ENCODE results near the gene MOB3A. TPM values are rescaled to one million over a fixed set of nuclear protein-coding genes. Genes with fewer than 3 reads are reported as not detected.
"Not testable (repeated sequence)": the region's sequence is repeated elsewhere in the genome, so short reads cannot be mapped to it uniquely, and the experiment has no call there.

MOB3A gene
- total RNA-seq, 1 donor from 2014 or later, result 6.0 TPM

GRCh38 chr19:2132731-2133490, 36.8 kb upstream of the MOB3A start:
- Mint-ChIP-seq H3K27me3 (ENCODE audit: insufficient read depth, low read depth) (no peaks in the 10 kb centered on the region), H3K36me3 (peaks cover 10% of the 10 kb centered on the region), H3K4me3 (no peak overlapping the region), H3K9me3 (no peaks in the 10 kb centered on the region), H3K27ac (peak overlapping the region; percentile 26), H3K4me1 (no peaks in the 10 kb centered on the region)
- Histone ChIP-seq H3K79me2 (ENCODE audit: low read depth) (peaks cover 31% of the 10 kb centered on the region), H3K27me3 (no peaks in the 10 kb centered on the region), H2AFZ (replicated peaks) (no peak overlapping the region), H3K4me2 (no peak overlapping the region), H3F3A (ENCODE audit: low read depth) (no peaks in the 10 kb centered on the region), H3K9ac (no peak overlapping the region), H3K36me3 (no peaks in the 10 kb centered on the region), H3K9me3 (ENCODE audit: low read depth) (no peaks in the 10 kb centered on the region), H3K27ac (no peak overlapping the region), H3K4me3 (no peak overlapping the region), H4K20me1 (ENCODE audit: low read depth) (peaks cover 52% of the 10 kb centered on the region), H3K4me1 (no peaks in the 10 kb centered on the region)
- no peak for TF ChIP-seq EZH2phosphoT487 (IDR thresholded peaks at IDR 0.05)
- no peak for DNase-seq (ENCODE audit: low spot score)

GRCh38 chr19:2132191-2132590, 36.1 kb upstream of the MOB3A start:
- Histone ChIP-seq H3K9ac (no peak overlapping the region), H2AFZ (replicated peaks) (no peak overlapping the region), H3K27me3 (no peaks in the 10 kb centered on the region), H4K20me1 (ENCODE audit: low read depth) (peaks cover 48% of the 10 kb centered on the region), H3K9me3 (ENCODE audit: low read depth) (no peaks in the 10 kb centered on the region), H3K27ac (no peak overlapping the region), H3K79me2 (ENCODE audit: low read depth) (peaks cover 25% of the 10 kb centered on the region), H3K4me2 (no peak overlapping the region), H3K36me3 (no peaks in the 10 kb centered on the region), H3K4me1 (no peaks in the 10 kb centered on the region), H3K4me3 (no peak overlapping the region), H3F3A (ENCODE audit: low read depth) (no peaks in the 10 kb centered on the region)
- no peak for TF ChIP-seq EZH2 (IDR thresholded peaks at IDR 0.05)
- TF ChIP-seq CTCF (IDR thresholded peaks at IDR 0.05), result no peak
- TF ChIP-seq EZH2phosphoT487 (IDR thresholded peaks at IDR 0.05), result no peak
- H3K27ac Mint-ChIP-seq, result no peak overlapping the region
- H3K9me3 Mint-ChIP-seq, result no peaks in the 10 kb centered on the region
- no peak for DNase-seq (ENCODE audit: low spot score)
- peaks cover 8% of the 10 kb centered on the region for H3K36me3 Mint-ChIP-seq
- H3K27me3 Mint-ChIP-seq (ENCODE audit: insufficient read depth, low read depth), result no peaks in the 10 kb centered on the region
- H3K4me1 Mint-ChIP-seq, result no peaks in the 10 kb centered on the region
- no peak overlapping the region for H3K4me3 Mint-ChIP-seq

GRCh38 chr19:2131012-2131975, 35.2 kb upstream of the MOB3A start:
- H3K9me3 Mint-ChIP-seq; H3K9ac ChIP-seq; H3K27ac ChIP-seq; H2AFZ ChIP-seq (replicated peaks); H3K4me2 ChIP-seq; H3K36me3 ChIP-seq; H3F3A ChIP-seq (ENCODE audit: low read depth); H3K27me3 Mint-ChIP-seq (ENCODE audit: insufficient read depth, low read depth); H3K4me3 ChIP-seq; H3K4me1 ChIP-seq; H3K4me3 Mint-ChIP-seq; DNase-seq (ENCODE audit: low spot score); H3K27ac Mint-ChIP-seq; H3K4me1 Mint-ChIP-seq; H3K36me3 Mint-ChIP-seq; H3K27me3 ChIP-seq; H3K9me3 ChIP-seq (ENCODE audit: low read depth): not testable (repeated sequence)
- Histone ChIP-seq H3K79me2 (ENCODE audit: low read depth) (peaks cover 25% of the 10 kb centered on the region), H4K20me1 (ENCODE audit: low read depth) (peaks cover 48% of the 10 kb centered on the region)

GRCh38 chr19:2129892-2130770, 34.0 kb upstream of the MOB3A start:
- Histone ChIP-seq H3K9me3 (ENCODE audit: low read depth) (no peaks in the 10 kb centered on the region), H2AFZ (replicated peaks) (no peak overlapping the region), H3K79me2 (ENCODE audit: low read depth) (peaks cover 25% of the 10 kb centered on the region), H4K20me1 (ENCODE audit: low read depth) (peaks cover 48% of the 10 kb centered on the region), H3K27me3 (no peaks in the 10 kb centered on the region), H3F3A (ENCODE audit: low read depth) (no peaks in the 10 kb centered on the region), H3K4me1 (no peaks in the 10 kb centered on the region), H3K4me2 (no peak overlapping the region), H3K9ac (no peak overlapping the region), H3K36me3 (no peaks in the 10 kb centered on the region), H3K4me3 (no peak overlapping the region), H3K27ac (no peak overlapping the region)
- peaks cover 3% of the 10 kb centered on the region for H3K36me3 Mint-ChIP-seq
- no peaks in the 10 kb centered on the region for H3K4me1 Mint-ChIP-seq
- no peak for TF ChIP-seq EZH2phosphoT487 (IDR thresholded peaks at IDR 0.05)
- no peak for TF ChIP-seq CTCF (IDR thresholded peaks at IDR 0.05)
- no peak for TF ChIP-seq EZH2 (IDR thresholded peaks at IDR 0.05)
- no peak for DNase-seq (ENCODE audit: low spot score)
- H3K9me3 Mint-ChIP-seq, result no peaks in the 10 kb centered on the region
- H3K27me3 Mint-ChIP-seq (ENCODE audit: insufficient read depth, low read depth), result no peaks in the 10 kb centered on the region
- no peak overlapping the region for H3K4me3 Mint-ChIP-seq
- no peak overlapping the region for H3K27ac Mint-ChIP-seq

All from neural progenitor cell (in vitro differentiated cells).